SW480 (cell line): ENCODE data around the gene EMILIN3.

ENCODE experiments used
- DNase-seq: peaks from one replicate; pipeline ENCODE4 v3.0.0-alpha.2; 2016; ENCODE audit warnings: low spot score

The EMILIN3 gene

GRCh38 chr20:41392295-41392694, 25.7 kb upstream of the EMILIN3 start:
- no peak for DNase-seq

- no peak for DNase-seq
Observed at GRCh38 chr20:41391587-41392001, 25.0 kb upstream of the EMILIN3 start.

DNA sequence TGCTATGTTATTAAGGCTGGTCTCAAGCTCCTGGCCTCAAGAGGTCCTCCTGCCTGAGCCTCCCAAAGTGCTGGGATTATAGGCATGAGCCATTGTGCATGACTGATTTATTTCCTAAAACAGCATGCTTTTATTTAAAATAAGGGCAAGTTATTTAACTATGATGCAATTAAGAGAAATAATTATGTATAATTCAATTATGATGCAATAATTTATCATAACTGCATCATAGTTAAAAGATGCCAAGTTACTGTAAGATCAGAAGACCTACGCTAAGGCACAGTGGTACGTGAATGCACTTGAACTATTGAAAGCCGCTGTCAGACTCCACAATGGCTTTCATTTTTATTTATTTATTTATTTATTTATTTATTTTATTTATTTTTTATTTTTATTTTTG, 24.3 kb upstream of the EMILIN3 start:
- DNase-seq = no peak

GRCh38 chr20:41387444-41387851, 20.8 kb upstream of the EMILIN3 start:
- DNase-seq = no peak

DNA sequence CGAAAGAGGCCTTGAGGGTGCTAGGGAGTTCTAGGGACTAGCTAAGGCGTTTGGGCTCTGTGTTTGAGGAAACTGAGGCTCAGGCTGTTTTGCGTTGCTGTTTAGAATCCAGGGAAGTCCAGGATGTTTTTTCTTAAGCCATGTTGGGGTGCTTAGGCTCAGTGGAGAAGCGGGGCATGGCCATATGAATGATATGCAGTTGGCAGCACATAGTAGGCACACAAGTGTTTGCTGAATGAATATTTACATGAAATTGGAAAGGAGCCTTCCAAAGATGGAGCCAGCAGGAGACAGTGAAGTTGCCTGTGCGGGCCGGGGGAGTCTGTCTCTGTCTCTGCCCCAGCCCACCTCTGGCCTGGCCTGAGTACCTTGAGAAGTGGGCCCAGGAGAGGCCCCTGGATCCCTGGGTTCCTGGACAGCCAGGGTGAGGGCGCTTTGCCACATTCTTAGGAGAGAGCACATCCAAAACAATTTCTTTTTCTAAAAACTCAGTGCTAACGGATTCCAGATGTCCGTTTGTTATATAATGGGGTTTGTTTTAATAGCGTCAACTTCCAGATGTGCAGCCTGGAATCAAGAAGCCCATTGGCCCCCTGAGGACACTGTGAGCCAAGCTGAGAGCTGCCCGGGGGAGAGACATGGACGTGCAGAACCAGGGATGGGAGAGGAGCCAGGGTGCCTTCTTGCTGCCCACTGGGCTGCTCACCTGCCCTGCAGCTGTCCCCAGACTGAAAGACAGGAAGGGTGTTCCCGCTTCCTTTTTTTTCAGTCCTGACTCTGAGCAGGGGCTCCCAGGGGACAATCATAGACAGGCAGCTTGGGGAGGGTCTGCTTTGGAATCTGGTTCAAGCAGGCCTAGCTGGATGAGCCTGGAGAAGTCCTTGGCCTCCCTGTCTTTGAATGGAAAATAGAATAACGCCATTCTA, 20.1 kb upstream of the EMILIN3 start:
- DNase-seq = no peak

GRCh38 chr20:41382791-41383305, 16.2 kb upstream of the EMILIN3 start:
- DNase-seq = no peak

- DNase-seq = no peak
Observed at GRCh38 chr20:41380551-41381193, 14.1 kb upstream of the EMILIN3 start.

DNA sequence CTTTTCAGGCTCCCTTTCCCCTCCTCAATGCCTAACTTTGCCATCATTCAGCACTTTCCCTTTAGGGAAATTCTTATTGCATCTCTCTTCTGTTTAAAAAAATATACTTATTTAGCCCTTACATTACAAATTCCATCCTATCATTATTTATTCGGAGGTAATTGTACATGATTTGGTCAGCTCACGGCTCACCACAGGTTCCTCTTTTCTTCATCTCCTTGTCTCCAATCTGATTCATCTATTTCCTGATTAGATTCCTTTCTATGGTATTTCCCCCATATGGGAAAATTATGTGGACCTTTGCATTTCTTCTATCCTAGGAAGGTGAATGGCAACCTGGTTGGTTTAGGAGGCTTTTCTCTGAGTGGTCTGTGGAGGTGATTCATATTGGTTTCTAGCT, 12.9 kb upstream of the EMILIN3 start:
- no peak for DNase-seq

DNA sequence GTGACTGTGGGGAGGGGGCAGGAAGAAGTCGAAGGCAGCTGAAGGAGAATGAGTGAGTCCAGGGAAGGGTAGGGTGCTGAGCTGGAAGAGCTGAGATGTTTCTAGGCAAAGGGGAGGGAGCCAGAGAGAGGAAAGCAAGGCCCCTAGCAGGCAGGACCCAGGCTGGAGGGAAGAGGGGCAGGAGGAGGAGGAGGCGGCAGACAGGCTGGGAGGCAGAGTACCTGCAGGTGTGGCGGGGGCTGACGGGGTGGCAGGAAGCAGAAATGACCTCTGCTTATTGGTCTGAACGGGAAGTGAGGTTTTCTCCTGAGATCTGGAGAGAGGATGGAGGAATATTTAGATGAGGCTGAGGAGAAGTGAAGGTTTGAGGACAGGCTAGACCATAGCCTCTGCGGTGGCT, 10.7 kb upstream of the EMILIN3 start:
- no peak for DNase-seq

- no peak for DNase-seq
Observed at GRCh38 chr20:41376349-41376748, 9.7 kb upstream of the EMILIN3 start.

- no peak for DNase-seq
Observed at GRCh38 chr20:41375846-41376245, 9.2 kb upstream of the EMILIN3 start.

- DNase-seq = no peak
Observed at GRCh38 chr20:41373931-41374920, 7.6 kb upstream of the EMILIN3 start.

- DNase-seq = no peak
Observed at GRCh38 chr20:41373251-41373783, 6.7 kb upstream of the EMILIN3 start.

GRCh38 chr20:41371371-41371770, 4.8 kb upstream of the EMILIN3 start:
- DNase-seq = no peak

DNA sequence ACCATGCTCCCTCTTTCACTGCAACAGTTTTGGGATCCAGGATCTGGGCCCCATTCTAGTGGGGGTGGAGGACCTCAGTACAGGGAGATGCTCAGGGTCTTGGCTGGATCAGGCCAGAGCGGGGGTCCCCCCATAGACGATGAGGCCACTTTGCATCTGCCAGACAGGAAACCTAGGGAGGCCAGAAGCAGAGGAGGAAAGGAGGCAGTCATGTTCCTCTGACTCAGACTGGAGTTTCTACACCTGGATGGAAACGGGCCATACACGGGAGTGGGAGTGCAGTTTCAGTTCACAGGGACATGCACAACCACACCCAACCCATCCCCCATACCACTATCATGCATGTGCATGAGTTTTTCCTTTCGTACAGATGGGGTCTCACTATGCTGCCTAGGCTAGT, 3.6 kb upstream of the EMILIN3 start:
- DNase-seq = no peak

DNA sequence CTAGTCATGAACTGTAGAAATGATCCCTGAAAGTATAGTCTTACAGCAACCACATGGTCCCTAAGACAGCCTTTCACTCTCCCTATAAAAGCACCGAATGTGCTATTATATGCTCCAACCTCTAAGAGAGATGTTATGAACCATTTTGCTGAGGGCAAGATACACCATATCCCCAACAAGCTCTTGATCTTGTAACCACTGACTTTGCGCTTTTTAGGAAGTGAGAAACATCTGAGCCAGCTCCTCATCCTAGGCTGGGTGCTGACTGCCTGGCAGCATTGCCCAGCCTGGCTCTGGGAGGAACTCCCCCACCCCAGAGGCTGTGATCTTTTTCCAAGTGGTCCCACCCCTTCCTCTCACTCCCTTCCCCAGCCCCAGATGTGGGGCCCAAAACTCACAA, 3.1 kb upstream of the EMILIN3 start:
- DNase-seq = no peak

- no peak for DNase-seq
Observed at GRCh38 chr20:41367956-41368355, 1.3 kb upstream of the EMILIN3 start.

GRCh38 chr20:41367393-41367695, 726 bp upstream of the EMILIN3 start:
- DNase-seq = no peak

DNA sequence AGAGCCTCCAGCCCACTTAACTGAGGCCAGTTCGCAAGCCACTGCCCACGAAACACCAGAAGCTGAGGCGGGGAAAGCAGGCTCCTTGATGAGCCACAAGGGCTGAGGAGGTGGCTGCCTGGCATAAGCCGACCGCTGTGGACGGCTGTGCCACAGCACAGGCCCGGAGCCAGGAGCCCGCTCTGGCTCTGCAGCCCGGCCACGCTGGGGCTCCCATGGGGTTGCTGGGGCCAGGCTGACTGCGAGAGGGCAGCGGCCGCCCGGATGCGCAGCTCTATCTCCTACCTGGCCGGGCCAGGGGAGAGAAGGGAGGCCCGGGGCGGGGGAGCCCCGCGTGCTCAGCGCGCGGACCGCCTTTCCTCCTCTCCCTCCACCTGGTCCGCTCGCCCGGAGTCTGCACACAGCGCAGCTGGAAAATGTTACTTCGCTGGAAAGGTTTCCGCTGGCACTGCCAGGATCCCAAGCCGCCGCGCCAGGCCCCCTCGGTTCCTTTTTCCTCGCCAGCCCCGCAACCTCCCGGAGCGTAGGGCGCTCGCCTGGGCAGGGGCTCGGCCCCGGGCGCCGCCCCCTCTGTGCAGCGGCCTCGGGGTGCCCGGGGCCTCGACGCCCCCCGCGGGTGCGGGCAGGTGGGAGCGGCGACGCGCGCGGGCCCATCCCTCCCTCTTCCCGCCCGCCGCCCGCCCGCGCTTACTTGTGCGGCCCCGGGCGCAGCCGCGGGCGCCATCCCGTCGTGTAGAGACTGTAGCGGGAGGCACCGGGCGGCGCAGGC, 657 bp downstream of the EMILIN3 start:
- DNase-seq = no peak

DNA sequence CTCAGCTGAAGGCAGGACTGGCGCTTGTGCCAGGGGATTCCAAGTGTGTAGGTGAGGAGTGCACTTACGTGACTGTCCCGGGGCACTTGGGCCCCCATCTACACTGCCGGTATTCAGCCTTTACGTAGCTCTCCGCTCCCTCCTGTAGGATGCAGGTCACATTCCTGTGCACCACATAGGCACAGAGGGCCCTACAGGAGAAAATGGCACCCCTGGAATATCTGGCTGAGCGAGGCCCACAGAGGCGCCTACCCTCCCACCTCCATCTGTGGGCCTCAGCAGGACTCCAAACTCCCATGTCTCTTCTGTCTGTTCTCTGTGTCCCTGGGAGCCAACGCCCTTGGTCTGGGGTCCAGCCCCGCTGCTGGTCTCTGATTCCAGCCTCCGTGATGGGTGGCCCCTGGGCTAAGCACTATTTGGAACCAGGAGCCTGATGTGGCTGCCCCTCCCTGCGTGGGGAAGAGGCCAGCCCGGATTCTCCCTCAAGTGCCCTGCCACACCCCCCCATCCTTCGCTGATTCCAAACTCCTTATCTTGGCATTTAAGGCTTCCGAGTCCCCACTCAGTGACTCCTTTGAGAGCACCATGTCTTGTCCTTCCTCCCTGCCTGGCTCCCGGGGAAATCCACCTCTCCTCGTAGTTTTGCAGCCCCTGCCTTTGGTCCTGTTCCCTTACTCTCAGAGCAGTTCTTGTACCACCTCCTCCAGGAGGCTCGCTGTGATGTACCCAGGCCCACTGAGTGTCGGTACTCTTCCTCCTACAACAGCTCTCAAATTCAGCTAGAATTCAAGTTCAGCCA, 1.5 kb downstream of the EMILIN3 start:
- DNase-seq = no peak
